Mesendoderm (in vitro differentiated cells): ENCODE results near the gene FANCG.

Experiments used
- DNase-seq: peaks from one replicate; pipeline ENCODE4 v3.0.0; 2013
- H2AK5ac ChIP-seq: 2 replicates; pipeline ENCODE4 v1.6.1; 2013; ENCODE audit warnings: low read length, inconsistent platforms
- H2BK120ac ChIP-seq: 2 replicates; pipeline ENCODE4 v1.6.1; 2013; ENCODE audit warnings: low read depth, mild to moderate bottlenecking, low read length, moderate library complexity, mixed read lengths
- H2BK15ac ChIP-seq: replicated peaks from 2 replicates; pipeline ENCODE4 v1.6.1; 2013; ENCODE audit warnings: low read depth, mild to moderate bottlenecking, moderate library complexity
- H2BK5ac ChIP-seq: 2 replicates; pipeline ENCODE4 v1.6.1; 2013; ENCODE audit warnings: low read length, inconsistent platforms
- H3K18ac ChIP-seq: 2 replicates; pipeline ENCODE4 v1.6.1; 2013; ENCODE audit warnings: mild to moderate bottlenecking, low read length, mixed read lengths
- H3K23ac ChIP-seq: one replicate; pipeline ENCODE4 v1.6.1; 2013; ENCODE audit warnings: low read length
- H3K27ac ChIP-seq: 2 replicates; pipeline ENCODE4 v1.5.1; 2013; ENCODE audit warnings: low read depth, mild to moderate bottlenecking, inconsistent platforms, low read length, moderate library complexity
- H3K27me3 ChIP-seq: 2 replicates; pipeline ENCODE4 v1.6.1; 2013; ENCODE audit warnings: low read length, control low read depth, mild to moderate bottlenecking, inconsistent platforms; ENCODE audit not compliant: insufficient read depth, poor library complexity
- H3K36me3 ChIP-seq: 2 replicates; pipeline ENCODE4 v1.6.1; 2013; ENCODE audit warnings: low read length, inconsistent platforms; ENCODE audit not compliant: control insufficient read depth, insufficient read depth
- H3K4ac ChIP-seq: one replicate; pipeline ENCODE4 v1.6.1; 2013; ENCODE audit warnings: low read depth, mild to moderate bottlenecking, low read length, moderate library complexity
- H3K4me1 ChIP-seq: 2 replicates; pipeline ENCODE4 v1.6.1; 2013; ENCODE audit warnings: low read depth, low read length, inconsistent platforms; ENCODE audit not compliant: control insufficient read depth
- H3K4me2 ChIP-seq: 2 replicates; pipeline ENCODE4 v1.6.1; 2013; ENCODE audit warnings: low read length
- H3K4me3 ChIP-seq: 2 replicates; pipeline ENCODE4 v1.5.1; 2013; ENCODE audit warnings: mild to moderate bottlenecking, low read length
- H3K56ac ChIP-seq: one replicate; pipeline ENCODE4 v1.6.1; 2013; ENCODE audit warnings: low read length
- H3K79me1 ChIP-seq: 2 replicates; pipeline ENCODE4 v1.6.1; 2013; ENCODE audit warnings: low read length, inconsistent platforms
- H3K79me2 ChIP-seq: 2 replicates; pipeline ENCODE4 v1.6.1; 2013; ENCODE audit warnings: mild to moderate bottlenecking, low read length; ENCODE audit not compliant: control insufficient read depth, insufficient read depth
- H3K9ac ChIP-seq: 2 replicates; pipeline ENCODE4 v1.6.1; 2013; ENCODE audit warnings: low read length, inconsistent platforms
- H4K5ac ChIP-seq: one replicate; pipeline ENCODE4 v1.6.1; 2013; ENCODE audit warnings: low read length
- H4K8ac ChIP-seq: one replicate; pipeline ENCODE4 v1.6.1; 2013; ENCODE audit warnings: low read depth, mild to moderate bottlenecking, control low read depth, low read length, moderate library complexity
- WGBS: extraction: QIAGEN DNeasy Blood & Tissue Kit; methylation state at CpG from one replicate; pipeline ENCODE4 v1.1.7; 2013; ENCODE audit warnings: low lambda C conversion rate, missing lambda C conversion rate; ENCODE audit not compliant: insufficient coverage; ENCODE audit errors: extremely low coverage; 5-methylcytosine and 5-hydroxymethylcytosine counted together

Gene FANCG

DNA sequence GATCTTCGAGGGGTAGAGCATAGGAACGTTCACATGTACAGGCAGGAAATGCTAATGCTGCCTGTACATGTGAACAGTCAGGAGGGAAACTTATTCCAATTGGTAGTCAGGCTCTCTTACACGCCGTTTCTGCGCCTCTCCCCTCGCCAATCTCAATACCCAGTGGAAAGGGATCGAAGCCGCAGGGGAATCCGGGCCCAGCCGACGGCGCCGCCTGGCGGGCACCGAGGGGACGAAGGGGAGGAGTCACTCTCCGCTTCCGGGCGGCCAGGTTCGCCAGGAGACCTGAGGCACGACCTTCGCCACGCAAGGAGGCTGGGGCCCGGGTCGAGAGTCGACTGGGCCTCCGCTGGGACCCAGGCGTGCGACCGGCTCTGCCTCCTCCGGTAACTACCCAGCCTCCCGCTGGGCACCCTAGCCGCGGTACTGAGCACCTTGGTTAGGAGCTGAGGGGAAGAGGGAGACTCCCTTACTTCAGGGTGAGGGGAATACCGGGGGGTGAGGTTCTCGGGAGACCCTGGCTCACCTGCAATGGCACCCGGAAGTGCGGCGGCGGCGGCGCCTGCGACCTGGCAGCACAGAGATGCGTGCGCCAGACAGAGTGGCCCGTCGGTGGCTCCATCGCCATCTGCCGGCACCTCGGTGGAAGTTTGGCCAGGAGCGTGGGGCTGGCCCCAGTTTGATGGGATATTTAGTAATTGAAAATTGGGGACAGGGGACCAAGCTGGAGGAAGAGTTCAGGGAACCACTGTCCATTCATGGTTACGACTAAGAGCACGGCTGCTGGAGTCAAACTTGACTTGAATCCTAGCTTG lies 16.5 kb upstream of the FANCG start, which contains the start of gene PIGO:
Gene PIGO, minus strand, starts transcription at position 557 of the 815 bp plus-strand sequence. CDS start 1,026 bp downstream, outside the sequence.
- Histone ChIP-seq H3K56ac (peak within 1 kb of the TSS; percentile 97), H3K4ac (peak within 1 kb of the TSS; percentile 74), H4K8ac (no peak within 1 kb of the TSS), H3K23ac (no peak within 1 kb of the TSS), H3K4me2 (peak within 1 kb of the TSS; percentile 51), H3K79me1 (peaks cover 5% of the 10 kb centered on the region), H2BK5ac (peak within 1 kb of the TSS; percentile 68), H2BK120ac (no peak within 1 kb of the TSS), H4K5ac (peak within 1 kb of the TSS; percentile 71), H3K79me2 (no peaks in the 10 kb centered on the region), H3K27ac (peak within 1 kb of the TSS; percentile 89), H3K9ac (peak within 1 kb of the TSS; percentile 94), H3K4me3 (peak within 1 kb of the TSS; percentile 83), H2AK5ac (peak within 1 kb of the TSS; percentile 58), H3K18ac (peak within 1 kb of the TSS; percentile 51), H2BK15ac (no peak within 1 kb of the TSS), H3K4me1 (peaks cover 2% of the 10 kb centered on the region), H3K36me3 (no peaks in the 10 kb centered on the region), H3K27me3 (no peaks in the 10 kb centered on the region)
- WGBS, result no CpG with 5 or more reads among the region's 53 CpGs
- DNase-seq, result peak; percentile 94

DNA sequence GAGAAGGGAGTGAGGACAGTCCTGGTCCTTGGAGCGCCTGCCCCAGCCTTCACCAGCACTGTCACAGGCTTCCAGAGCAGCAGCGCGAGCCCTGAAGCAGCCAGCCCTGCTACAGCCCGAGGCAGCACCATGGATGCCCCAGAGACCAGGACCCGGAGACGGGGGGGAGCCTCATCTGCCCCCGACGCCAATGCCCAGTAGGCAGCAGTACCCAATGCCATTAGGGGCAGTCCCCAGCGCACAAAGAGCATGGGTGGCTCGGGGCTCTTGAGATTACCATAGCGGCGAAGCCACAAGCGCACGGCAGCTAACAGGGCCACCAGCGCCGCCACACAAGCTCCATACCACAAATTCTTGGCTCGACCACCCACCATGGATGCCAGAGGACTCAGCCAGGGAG lies 11.8 kb upstream of the FANCG start:
- H3K36me3 ChIP-seq, result peaks cover 6% of the 10 kb centered on the region

GRCh38 chr9:35089434-35089833 lies 9.7 kb upstream of the FANCG start:
- Histone ChIP-seq H3K4ac (no peak overlapping the region), H3K36me3 (peaks cover 6% of the 10 kb centered on the region), H3K18ac (no peak overlapping the region), H4K8ac (no peak overlapping the region), H3K4me2 (no peak overlapping the region), H3K4me3 (no peak overlapping the region), H3K4me1 (no peaks in the 10 kb centered on the region), H3K23ac (no peak overlapping the region), H3K27ac (no peak overlapping the region), H3K9ac (no peak overlapping the region), H2BK120ac (no peak overlapping the region), H2AK5ac (no peak overlapping the region), H3K79me1 (no peaks in the 10 kb centered on the region), H3K79me2 (no peaks in the 10 kb centered on the region), H2BK15ac (no peak overlapping the region), H2BK5ac (no peak overlapping the region), H3K56ac (no peak overlapping the region), H3K27me3 (no peaks in the 10 kb centered on the region), H4K5ac (no peak overlapping the region)
- no CpG with 5 or more reads among the region's 2 CpGs for WGBS
- DNase-seq, result no peak

More for the DNA sequence above, 11.8 kb upstream of the FANCG start:
- Histone ChIP-seq H3K56ac (no peak overlapping the region), H3K79me1 (peaks cover 5% of the 10 kb centered on the region), H3K9ac (no peak overlapping the region), H3K27me3 (no peaks in the 10 kb centered on the region), H4K5ac (no peak overlapping the region), H2AK5ac (no peak overlapping the region), H3K4me3 (no peak overlapping the region), H3K4me1 (peaks cover 2% of the 10 kb centered on the region), H3K18ac (no peak overlapping the region), H4K8ac (no peak overlapping the region), H2BK120ac (no peak overlapping the region), H3K4me2 (no peak overlapping the region), H2BK5ac (no peak overlapping the region), H3K4ac (no peak overlapping the region), H3K79me2 (no peaks in the 10 kb centered on the region), H3K23ac (no peak overlapping the region), H3K27ac (no peak overlapping the region), H2BK15ac (no peak overlapping the region)
- no CpG with 5 or more reads among the region's 17 CpGs for WGBS
- no peak for DNase-seq

DNA sequence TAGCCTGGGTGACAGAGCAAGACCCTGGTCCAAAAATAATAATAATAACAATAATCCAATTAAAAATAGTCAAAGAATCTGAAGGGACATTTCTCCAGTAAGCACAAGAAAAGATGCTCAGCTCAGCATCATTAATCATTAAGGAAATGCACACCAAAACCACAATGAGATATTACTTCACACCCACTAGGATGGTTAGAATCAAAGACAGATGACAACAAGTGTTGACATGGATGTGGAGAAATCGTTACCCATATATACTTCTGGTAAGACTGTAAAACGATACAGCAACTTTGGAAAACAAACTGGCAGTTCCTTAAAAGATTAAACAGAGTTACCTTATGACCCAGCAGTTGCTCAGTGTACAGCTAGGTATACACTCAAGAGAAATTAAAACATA lies 5.3 kb upstream of the FANCG start:
- Histone ChIP-seq H3K27me3 (no peaks in the 10 kb centered on the region), H3K4me2 (no peak overlapping the region), H3K4me3 (no peak overlapping the region), H3K79me2 (no peaks in the 10 kb centered on the region), H4K5ac (no peak overlapping the region), H2BK15ac (no peak overlapping the region), H3K56ac (no peak overlapping the region), H2BK120ac (no peak overlapping the region), H2AK5ac (no peak overlapping the region), H3K27ac (no peak overlapping the region), H3K23ac (no peak overlapping the region), H3K4me1 (no peaks in the 10 kb centered on the region), H4K8ac (no peak overlapping the region), H3K4ac (no peak overlapping the region), H3K18ac (no peak overlapping the region), H3K9ac (no peak overlapping the region), H3K36me3 (peaks cover 5% of the 10 kb centered on the region), H2BK5ac (no peak overlapping the region), H3K79me1 (no peaks in the 10 kb centered on the region)
- no peak for DNase-seq
- no CpG with 5 or more reads among the region's 2 CpGs for WGBS

DNA sequence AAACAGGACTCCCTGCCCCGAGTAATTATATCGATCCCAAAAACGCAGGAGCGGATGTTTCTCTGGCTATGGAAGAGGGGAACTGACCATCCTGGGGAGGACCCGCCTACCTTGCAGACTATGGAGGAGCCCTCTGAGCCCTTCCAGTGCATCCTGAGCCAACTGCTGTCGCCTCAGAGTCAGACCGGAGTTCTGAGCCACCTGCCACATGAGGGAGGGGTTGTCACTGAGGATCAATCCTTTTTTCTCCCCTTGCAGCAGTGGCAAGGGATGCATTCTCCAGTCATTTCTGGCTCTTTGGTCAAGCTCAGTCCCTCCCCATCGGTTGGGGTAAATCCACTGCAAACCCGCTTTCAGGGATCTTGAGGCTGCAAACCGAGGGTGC lies 709 bp downstream of the FANCG start:
- no peak overlapping the region for H3K23ac ChIP-seq
- H3K4me2 ChIP-seq, result peak overlapping the region; percentile 77
- H3K18ac ChIP-seq, result no peak overlapping the region
- no peaks in the 10 kb centered on the region for H3K27me3 ChIP-seq
- H2AK5ac ChIP-seq, result no peak overlapping the region
- H4K8ac ChIP-seq, result no peak overlapping the region
- peaks cover 25% of the 10 kb centered on the region for H3K79me2 ChIP-seq
- H3K79me1 ChIP-seq, result peaks cover 17% of the 10 kb centered on the region
- H3K4me3 ChIP-seq, result peak overlapping the region; percentile 62
- H2BK15ac ChIP-seq, result no peak overlapping the region
- H3K36me3 ChIP-seq, result peaks cover 10% of the 10 kb centered on the region
- peak overlapping the region; percentile 80 for H3K27ac ChIP-seq
- H4K5ac ChIP-seq, result no peak overlapping the region
- H3K4ac ChIP-seq, result peak overlapping the region; percentile 5
- H3K56ac ChIP-seq, result peak overlapping the region; percentile 98
- peak; percentile 37 for DNase-seq
- no peak overlapping the region for H2BK5ac ChIP-seq
- no CpG with 5 or more reads among the region's 10 CpGs for WGBS
- H3K4me1 ChIP-seq, result peaks cover 5% of the 10 kb centered on the region
- H2BK120ac ChIP-seq, result no peak overlapping the region
- peak overlapping the region; percentile 89 for H3K9ac ChIP-seq
